Head of caudate nucleus (tissue), 42 donors: ENCODE results near the gene SDR9C7.
"Not testable (repeated sequence)": the region's sequence is repeated elsewhere in the genome, so short reads cannot be mapped to it uniquely, and the experiment has no call there.

Source experiments
- DNase-seq, 42 donors: peaks; one replicate each; pipeline versions ENCODE4 v3.0.0 to v3.0.0-alpha.2; 2020 to 2021; ENCODE audit warnings: mixed read lengths in 7 of 42
- intact Hi-C: fragments of 100-400 bp; cut with DNase I; formaldehyde crosslinking; loops from one replicate; pipeline ENCODE4 v1.15.0; 2022

SDR9C7 gene

GRCh38 chr12:56882407-56882806 is 51.8 kb downstream of the SDR9C7 start:
- DNase-seq, intact Hi-C loops: not testable (repeated sequence)

- intact Hi-C loops: no loop called here
- no peak for DNase-seq
Observed at GRCh38 chr12:56880125-56880992, 53.8 kb downstream of the SDR9C7 start.

- intact Hi-C loops, DNase-seq: not testable (repeated sequence)
Observed at GRCh38 chr12:56879240-56880124, 54.7 kb downstream of the SDR9C7 start.

GRCh38 chr12:56878010-56878339 is 56.2 kb downstream of the SDR9C7 start:
- intact Hi-C loops: no loop called here
- no peak for DNase-seq

- intact Hi-C loops: no loop called here
- peak in 3 of 42 donors; percentile 6 to 23 (median 14) for DNase-seq
Observed at GRCh38 chr12:56877195-56878009, 56.8 kb downstream of the SDR9C7 start.

- intact Hi-C loops: no loop called here
Observed at GRCh38 chr12:56874821-56875220, 59.4 kb downstream of the SDR9C7 start.

GRCh38 chr12:56873382-56873781 is 60.8 kb downstream of the SDR9C7 start:
- DNase-seq: no peak
- intact Hi-C loops: no loop called here

More at GRCh38 chr12:56874821-56875220, 59.4 kb downstream of the SDR9C7 start:
- DNase-seq: peak in 3 of 42 donors; percentile 10 to 26 (median 13)
